Measurements from ENCODE around the gene ZNF134. TPM values are rescaled to one million over a fixed set of nuclear protein-coding genes. Genes with fewer than 3 reads are reported as not detected.

Gene ZNF134
- total RNA-seq, 3 donors from 2014 or later (not counting 1 experiment from before 2014, with no cell fraction given): 18.5 to 22.0 (median 20.5) TPM

GRCh38 chr19:57667228-57667627 lies 53.2 kb downstream of the ZNF134 start:
- Mint-ChIP-seq H3K27ac (no peak overlapping the region), H3K4me3 (no peak overlapping the region), H3K27me3 (ENCODE audit: low read depth in 2 of 2) (peaks cover 19 to 25% of the 10 kb centered on the region in 2 donors), H3K4me1 (peaks cover 0 to 14% of the 10 kb centered on the region in 2 donors), H3K9me3 (peaks cover 0 to 2% of the 10 kb centered on the region in 2 donors), H3K36me3 (no peaks in the 10 kb centered on the region)
- Histone ChIP-seq H3K27ac (ENCODE audit: low read length) (no peak overlapping the region), H3K4me3 (ENCODE audit: low read length) (no peak overlapping the region), H3K27me3 (ENCODE audit: control insufficient read depth, insufficient read depth, low read length) (peaks cover 28% of the 10 kb centered on the region), H3K4me1 (ENCODE audit: control insufficient read depth, insufficient read depth, low read length) (peaks cover 10% of the 10 kb centered on the region), H3K36me3 (ENCODE audit: control insufficient read depth, insufficient read depth, low read length) (no peaks in the 10 kb centered on the region), H3K9me3 (ENCODE audit: control insufficient read depth, insufficient read depth, low read length) (peaks cover 2% of the 10 kb centered on the region)
- no peak for ATAC-seq
- WGBS (ENCODE audit: insufficient coverage): 96% methylated on average over 1 of the region's 1 CpG
- no peak for DNase-seq
- intact Hi-C loops (cut with micrococcal nuclease): no loop called here
- no peak for TF ChIP-seq CTCF (IDR thresholded peaks at IDR 0.05)

- Mint-ChIP-seq H3K27me3 (ENCODE audit: low read depth in 2 of 2) (peaks cover 19 to 25% of the 10 kb centered on the region in 2 donors), H3K36me3 (no peaks in the 10 kb centered on the region), H3K4me1 (peaks cover 0 to 14% of the 10 kb centered on the region in 2 donors), H3K4me3 (no peak within 1 kb of the TSS), H3K27ac (no peak within 1 kb of the TSS), H3K9me3 (peaks cover 0 to 2% of the 10 kb centered on the region in 2 donors)
- Histone ChIP-seq H3K27me3 (ENCODE audit: control insufficient read depth, insufficient read depth, low read length) (peaks cover 19% of the 10 kb centered on the region), H3K27ac (ENCODE audit: low read length) (no peak within 1 kb of the TSS), H3K9me3 (ENCODE audit: control insufficient read depth, insufficient read depth, low read length) (no peaks in the 10 kb centered on the region), H3K36me3 (ENCODE audit: control insufficient read depth, insufficient read depth, low read length) (no peaks in the 10 kb centered on the region), H3K4me1 (ENCODE audit: control insufficient read depth, insufficient read depth, low read length) (peaks cover 10% of the 10 kb centered on the region), H3K4me3 (ENCODE audit: low read length) (no peak within 1 kb of the TSS)
- no peak for DNase-seq
- 92% methylated on average over 2 of the region's 2 CpGs for WGBS (ENCODE audit: insufficient coverage)
- no peak for TF ChIP-seq CTCF (IDR thresholded peaks at IDR 0.05)
- intact Hi-C loops (cut with micrococcal nuclease): no loop called here
- no peak for ATAC-seq
These were observed 54.6 kb downstream of the ZNF134 start, which contains the start of gene ZSCAN4 for GRCh38 chr19:57668635-57669034. Gene ZSCAN4, plus strand, starts transcription at chr19:57668935. Its CDS starts 7,211 bp downstream, at chr19:57676146.

DNA sequence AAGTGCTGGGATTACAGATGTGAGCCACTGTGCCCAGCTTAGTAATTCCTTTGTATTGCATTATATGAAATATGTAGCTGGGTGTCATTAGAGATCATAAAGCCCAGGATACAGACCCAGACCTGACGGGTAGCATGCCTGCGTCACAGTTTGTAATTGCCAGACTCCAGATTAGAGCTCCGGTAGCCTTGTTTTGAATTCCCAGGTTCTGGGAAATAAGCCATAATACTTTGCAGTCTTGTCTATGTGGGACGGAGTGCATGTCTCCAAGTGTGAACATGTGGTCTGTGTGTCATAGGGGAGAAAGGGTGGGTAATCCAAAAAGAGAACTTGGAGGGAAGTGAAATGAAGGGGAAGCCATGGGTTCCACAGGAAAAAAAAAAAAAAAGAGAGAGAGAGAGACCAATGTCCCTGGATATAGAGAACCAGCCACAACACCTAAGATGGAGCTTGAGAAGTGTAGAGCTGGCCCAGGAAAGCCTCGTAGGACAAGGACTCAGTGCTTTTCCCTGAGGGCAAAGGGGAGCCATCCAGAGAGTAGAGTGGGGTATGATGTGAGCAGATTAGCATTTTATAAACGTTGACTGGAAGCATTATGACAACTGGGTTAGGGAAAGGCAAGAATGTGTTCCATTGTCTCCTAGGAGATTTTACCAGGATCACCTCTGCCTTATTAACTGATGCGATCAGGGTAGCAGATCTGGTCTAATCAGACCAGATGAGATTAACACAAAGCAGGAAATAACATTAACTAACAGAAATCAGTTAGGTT lies 57.3 kb downstream of the ZNF134 start:
- Histone ChIP-seq H3K9me3 (ENCODE audit: control insufficient read depth, insufficient read depth, low read length) (no peaks in the 10 kb centered on the region), H3K36me3 (ENCODE audit: control insufficient read depth, insufficient read depth, low read length) (no peaks in the 10 kb centered on the region), H3K4me1 (ENCODE audit: control insufficient read depth, insufficient read depth, low read length) (no peaks in the 10 kb centered on the region), H3K27ac (ENCODE audit: low read length) (no peak overlapping the region), H3K4me3 (ENCODE audit: low read length) (no peak overlapping the region), H3K27me3 (ENCODE audit: control insufficient read depth, insufficient read depth, low read length) (peaks cover 12% of the 10 kb centered on the region)
- DNase-seq: no peak
- ATAC-seq: no peak
- H3K27ac Mint-ChIP-seq: no peak overlapping the region
- intact Hi-C loops (cut with micrococcal nuclease): no loop called here
- H3K9me3 Mint-ChIP-seq: peaks cover 0 to 2% of the 10 kb centered on the region in 2 donors
- H3K27me3 Mint-ChIP-seq (ENCODE audit: low read depth in 2 of 2): peaks cover 17% of the 10 kb centered on the region in 2 donors
- no peaks in the 10 kb centered on the region for H3K4me1 Mint-ChIP-seq
- H3K36me3 Mint-ChIP-seq: no peaks in the 10 kb centered on the region
- WGBS (ENCODE audit: insufficient coverage): 76% methylated on average over 7 of the region's 7 CpGs
- no peak overlapping the region for H3K4me3 Mint-ChIP-seq
- no peak for TF ChIP-seq CTCF (IDR thresholded peaks at IDR 0.05)
